Measurements from ENCODE around the gene MCM8.
A peak's percentile ranks its signal among the peaks of the same experiment; 100 is the strongest.

The MCM8 gene

GRCh38 chr20:5945963-5946362 is 4.5 kb upstream of the MCM8 start:
- no peak for DNase-seq (ENCODE audit: low read depth in 4 of 4, low spot score in 1 of 4)

GRCh38 chr20:5947276-5947675 is 3.2 kb upstream of the MCM8 start:
- DNase-seq (ENCODE audit: low read depth in 4 of 4, low spot score in 1 of 4) = peak in 2 of 4 experiments; percentile 7 to 31

- DNase-seq (ENCODE audit: low read depth in 4 of 4, low spot score in 1 of 4) = no peak
Measured at GRCh38 chr20:5949943-5950270, 545 bp upstream of the MCM8 start.

- DNase-seq (ENCODE audit: low read depth in 4 of 4, low spot score in 1 of 4) = no peak
Measured at GRCh38 chr20:5967469-5967868, 17.0 kb downstream of the MCM8 start.

- DNase-seq (ENCODE audit: low read depth in 4 of 4, low spot score in 1 of 4) = no peak
Measured at GRCh38 chr20:5968462-5968861, 18.0 kb downstream of the MCM8 start.

GRCh38 chr20:5969348-5969935 is 19.0 kb downstream of the MCM8 start:
- no peak for DNase-seq (ENCODE audit: low read depth in 4 of 4, low spot score in 1 of 4)

GRCh38 chr20:5969940-5970339 is 19.5 kb downstream of the MCM8 start:
- no peak for DNase-seq (ENCODE audit: low read depth in 4 of 4, low spot score in 1 of 4)

GRCh38 chr20:5970381-5970780 is 19.9 kb downstream of the MCM8 start:
- no peak for DNase-seq (ENCODE audit: low read depth in 4 of 4, low spot score in 1 of 4)

- no peak for DNase-seq (ENCODE audit: low read depth in 4 of 4, low spot score in 1 of 4)
Measured at GRCh38 chr20:5971203-5971602, 20.8 kb downstream of the MCM8 start.

- DNase-seq (ENCODE audit: low read depth in 4 of 4, low spot score in 1 of 4) = no peak
Measured at GRCh38 chr20:5973172-5973571, 22.7 kb downstream of the MCM8 start.

- DNase-seq (ENCODE audit: low read depth in 4 of 4, low spot score in 1 of 4) = no peak
Measured at GRCh38 chr20:5973971-5974370, 23.5 kb downstream of the MCM8 start.

GRCh38 chr20:5974531-5974930 is 24.1 kb downstream of the MCM8 start:
- no peak for DNase-seq (ENCODE audit: low read depth in 4 of 4, low spot score in 1 of 4)

GRCh38 chr20:5975778-5976177 is 25.3 kb downstream of the MCM8 start:
- DNase-seq (ENCODE audit: low read depth in 4 of 4, low spot score in 1 of 4) = no peak

- no peak for DNase-seq (ENCODE audit: low read depth in 4 of 4, low spot score in 1 of 4)
Measured at GRCh38 chr20:5977223-5977622, 26.8 kb downstream of the MCM8 start.

- DNase-seq (ENCODE audit: low read depth in 4 of 4, low spot score in 1 of 4) = no peak
Measured at GRCh38 chr20:5977975-5978374, 27.5 kb downstream of the MCM8 start.

GRCh38 chr20:5979801-5980200 is 29.3 kb downstream of the MCM8 start:
- DNase-seq (ENCODE audit: low read depth in 4 of 4, low spot score in 1 of 4) = no peak

- no peak for DNase-seq (ENCODE audit: low read depth in 4 of 4, low spot score in 1 of 4)
Measured at GRCh38 chr20:5980720-5981538, 30.5 kb downstream of the MCM8 start.

- no peak for DNase-seq (ENCODE audit: low read depth in 4 of 4, low spot score in 1 of 4)
Measured at GRCh38 chr20:5987383-5987782, 36.9 kb downstream of the MCM8 start.

GRCh38 chr20:5989539-5989938 is 39.1 kb downstream of the MCM8 start:
- DNase-seq (ENCODE audit: low read depth in 4 of 4, low spot score in 1 of 4) = no peak

- DNase-seq (ENCODE audit: low read depth in 4 of 4, low spot score in 1 of 4) = no peak
Measured at GRCh38 chr20:5990946-5991345, 40.5 kb downstream of the MCM8 start.

- DNase-seq (ENCODE audit: low read depth in 4 of 4, low spot score in 1 of 4) = no peak
Measured at GRCh38 chr20:5991623-5992441, 41.4 kb downstream of the MCM8 start.

GRCh38 chr20:5996765-5997164 is 46.3 kb downstream of the MCM8 start:
- peak in 1 of 4 experiments; percentile 8 for DNase-seq (ENCODE audit: low read depth in 4 of 4, low spot score in 1 of 4)
